GM19397 (cell line): ENCODE data around the gene LGALS14.
A peak's percentile ranks its signal among the peaks of the same experiment; 100 is the strongest.
"Not testable (repeated sequence)": the region's sequence is repeated elsewhere in the genome, so short reads cannot be mapped to it uniquely, and the experiment has no call there.

Experiments used
- ATAC-seq: cut with Tn5 transposase; IDR thresholded peaks from one replicate; pipeline ENCODE4 v1.9.1; 2021; ENCODE audit warnings: mild to moderate bottlenecking, moderate library complexity; ENCODE audit not compliant: unreplicated experiment

The LGALS14 gene

GRCh38 chr19:39692822-39693221 is 11.5 kb upstream of the LGALS14 start:
- ATAC-seq = no peak

- ATAC-seq = no peak
Observed at GRCh38 chr19:39695759-39696158, 8.5 kb upstream of the LGALS14 start.

GRCh38 chr19:39696387-39696786 is 7.9 kb upstream of the LGALS14 start:
- no peak for ATAC-seq

- ATAC-seq = no peak
Observed at GRCh38 chr19:39698535-39698934, 5.7 kb upstream of the LGALS14 start.

DNA sequence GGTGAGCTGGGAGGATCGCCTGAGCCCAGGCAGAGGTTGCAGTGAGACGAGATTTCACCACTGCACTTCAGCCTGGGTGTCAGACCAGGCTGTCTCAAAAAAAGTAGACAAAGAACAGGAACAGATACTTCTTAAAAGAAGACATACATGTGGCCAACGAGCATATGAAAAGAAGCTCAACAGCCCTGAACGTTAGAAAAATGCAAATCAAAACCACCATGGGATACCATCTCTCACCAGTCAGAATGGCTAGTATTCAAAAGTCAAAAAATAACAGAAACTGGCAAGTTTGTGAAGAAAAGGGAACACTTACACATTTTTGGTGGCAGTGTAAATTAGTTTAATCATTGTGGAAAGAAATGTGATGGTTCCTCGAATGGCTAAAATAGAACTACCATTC is 3.0 kb upstream of the LGALS14 start:
- peak; percentile 50 for ATAC-seq

DNA sequence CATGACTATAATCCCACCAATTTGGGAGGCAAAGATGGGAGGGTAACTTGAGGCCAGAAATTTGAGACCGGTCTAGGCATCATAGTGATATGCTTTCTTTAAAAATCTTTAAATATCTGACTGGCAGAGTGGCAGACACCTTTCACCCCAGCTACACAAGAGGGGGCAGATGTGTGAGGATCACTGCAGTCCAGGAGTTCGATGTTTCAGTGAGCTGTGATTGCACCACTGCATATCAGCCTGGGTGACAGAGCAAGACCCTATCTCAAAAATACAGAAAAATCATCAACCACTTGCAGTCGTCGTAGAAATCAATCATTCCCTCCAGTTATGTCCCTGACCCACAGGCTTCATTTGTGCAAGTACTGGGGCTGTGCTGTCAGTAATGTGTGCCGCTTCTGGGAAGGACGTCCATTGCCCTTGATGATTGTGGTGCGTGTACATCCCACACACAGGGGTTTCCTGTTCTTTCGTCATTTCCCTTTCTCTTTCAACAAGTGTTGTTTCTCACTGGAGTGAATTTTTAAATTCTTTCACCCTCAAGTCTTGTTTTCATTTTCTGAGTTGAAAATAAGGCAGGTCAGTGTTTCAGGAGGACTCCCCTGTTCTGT is 1.4 kb downstream of the LGALS14 start:
- no peak for ATAC-seq

DNA sequence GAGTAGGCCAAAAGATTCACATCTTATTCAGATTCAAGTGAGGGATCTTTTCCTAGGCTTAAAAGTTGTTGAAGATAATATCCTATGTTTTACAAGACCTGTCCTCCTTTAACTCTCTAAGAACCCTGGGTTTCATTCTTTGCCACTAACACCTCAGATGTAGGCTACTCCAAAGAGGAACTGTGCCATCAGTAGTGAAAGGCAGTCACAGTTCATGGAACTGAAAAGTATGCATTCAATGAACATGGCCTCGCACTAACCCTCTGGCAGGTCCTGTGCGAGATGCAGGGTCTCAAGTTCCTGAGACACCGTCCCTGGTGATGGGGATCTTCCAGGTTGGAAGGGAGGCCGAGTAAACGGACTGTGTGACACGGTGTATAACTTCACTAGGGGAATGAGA is 4.3 kb downstream of the LGALS14 start:
- no peak for ATAC-seq

- no peak for ATAC-seq
Observed at GRCh38 chr19:39709026-39709872, 5.0 kb downstream of the LGALS14 start.

DNA sequence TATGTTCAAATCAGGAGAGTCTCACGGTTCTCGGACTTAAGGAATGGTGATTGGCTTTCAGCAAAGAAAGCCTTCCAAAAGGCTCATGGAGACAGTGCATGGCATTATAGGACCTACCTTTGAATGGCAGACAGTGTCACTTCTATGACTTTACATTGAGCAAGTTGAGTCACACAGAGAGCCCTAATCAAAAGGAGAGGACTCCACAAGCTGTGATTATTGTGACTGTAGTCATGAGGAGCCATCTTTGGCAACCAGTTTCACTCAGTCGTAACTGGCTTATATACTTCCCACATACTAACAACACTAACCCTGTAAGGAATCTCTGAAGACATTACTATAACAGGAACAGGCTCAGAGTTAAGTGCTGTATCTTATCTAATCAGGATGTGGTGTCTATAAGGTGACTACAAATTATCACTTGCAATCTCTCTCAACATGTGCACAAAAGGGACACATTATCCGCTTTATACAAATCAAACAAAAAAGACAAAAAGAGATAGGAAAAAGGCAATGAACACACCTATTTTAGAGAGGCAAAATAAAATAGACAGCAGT is 6.1 kb downstream of the LGALS14 start:
- ATAC-seq = no peak

GRCh38 chr19:39720144-39720543 is 15.9 kb downstream of the LGALS14 start:
- not testable (repeated sequence) for ATAC-seq

- no peak for ATAC-seq
Observed at GRCh38 chr19:39725995-39726394, 21.7 kb downstream of the LGALS14 start.

DNA sequence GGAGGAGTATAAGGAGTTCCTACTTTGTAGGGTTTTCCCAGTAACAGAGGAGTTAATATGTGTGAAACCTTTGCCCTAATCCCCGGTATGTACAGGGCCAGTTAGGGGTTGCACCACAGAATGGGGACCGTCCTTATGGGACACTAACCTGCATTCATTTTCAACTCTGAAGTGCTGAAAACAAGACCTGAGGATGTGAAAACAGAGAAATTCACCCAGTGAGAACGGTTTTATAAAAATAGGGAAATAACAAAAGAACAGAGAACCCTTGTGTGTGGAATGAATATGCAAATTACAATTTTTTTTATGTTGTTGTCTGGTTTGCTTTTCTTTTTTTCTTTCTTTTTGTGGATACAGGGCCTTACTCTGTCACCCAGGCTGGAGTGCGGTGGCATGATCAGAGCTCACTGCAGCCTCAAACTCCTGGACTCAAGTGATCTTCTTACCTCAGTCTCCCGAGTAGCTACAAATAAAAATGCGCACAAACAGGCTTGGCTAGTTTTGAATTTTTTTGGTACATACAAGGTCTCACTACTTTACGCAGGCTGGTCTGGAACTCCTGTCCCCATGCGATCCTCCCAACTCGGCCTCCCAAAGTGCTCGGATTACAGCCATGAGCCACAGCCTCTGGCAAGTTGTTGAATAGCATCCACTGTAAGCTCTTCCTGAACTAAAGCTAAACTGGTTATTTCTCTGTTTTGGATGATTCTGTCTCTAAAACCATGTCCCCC is 23.0 kb downstream of the LGALS14 start:
- no peak for ATAC-seq

DNA sequence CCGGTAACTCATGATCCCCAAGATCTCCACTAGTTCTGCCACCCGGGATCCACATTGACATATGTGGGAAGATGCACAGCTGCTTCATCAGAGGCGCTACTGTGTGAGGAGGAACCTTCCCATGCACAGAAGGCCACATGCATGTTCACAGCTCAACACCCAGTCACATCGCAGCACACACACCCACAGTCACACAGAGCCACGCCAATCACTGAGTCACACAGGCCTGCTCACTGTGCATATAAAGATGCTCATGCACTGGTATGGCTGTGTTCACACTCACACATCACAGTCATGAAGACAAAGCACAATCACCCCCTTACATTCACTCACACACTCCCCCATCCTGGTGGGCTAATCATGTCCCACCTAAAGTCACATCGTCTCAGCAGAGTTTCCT is 23.8 kb downstream of the LGALS14 start:
- no peak for ATAC-seq

DNA sequence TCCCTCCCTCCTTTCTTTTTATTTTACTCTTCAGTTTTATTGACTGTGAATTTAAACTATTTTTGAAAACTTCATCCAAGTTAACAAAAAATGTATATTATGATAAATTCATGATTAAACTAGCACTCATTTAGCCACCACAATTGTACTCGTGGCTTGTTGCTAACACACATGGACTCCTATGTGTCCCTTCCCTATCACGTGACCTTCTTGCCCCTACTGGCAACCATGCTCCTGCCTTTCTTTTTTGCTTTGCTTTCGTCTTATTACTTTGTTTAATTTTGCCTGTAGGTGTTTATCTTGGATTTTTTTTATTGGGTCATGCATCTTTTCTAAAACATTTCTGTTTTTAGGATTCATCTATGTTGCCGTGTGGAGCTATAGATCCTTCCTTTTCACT is 25.3 kb downstream of the LGALS14 start:
- ATAC-seq = no peak

GRCh38 chr19:39731685-39732084 is 27.4 kb downstream of the LGALS14 start:
- no peak for ATAC-seq

- no peak for ATAC-seq
Observed at GRCh38 chr19:39733841-39734240, 29.6 kb downstream of the LGALS14 start.

DNA sequence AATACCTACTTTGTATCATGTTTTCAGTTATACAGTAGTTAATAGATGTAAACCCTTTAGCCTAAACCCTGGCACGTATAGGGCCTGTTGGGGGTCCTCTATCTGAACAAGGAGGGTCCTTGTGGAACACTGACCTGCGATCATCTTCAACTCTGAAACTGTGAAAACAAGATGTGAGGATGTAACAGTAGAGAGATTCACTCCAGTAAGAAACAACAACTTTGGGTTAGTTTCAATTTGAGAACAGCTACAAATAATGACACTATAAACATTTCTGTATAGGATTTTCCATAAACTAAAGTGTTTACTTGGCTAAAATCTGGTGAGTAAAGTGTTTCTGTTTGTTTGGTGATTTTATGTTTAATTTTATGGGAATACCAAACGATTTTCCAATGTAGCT is 31.4 kb downstream of the LGALS14 start:
- no peak for ATAC-seq

DNA sequence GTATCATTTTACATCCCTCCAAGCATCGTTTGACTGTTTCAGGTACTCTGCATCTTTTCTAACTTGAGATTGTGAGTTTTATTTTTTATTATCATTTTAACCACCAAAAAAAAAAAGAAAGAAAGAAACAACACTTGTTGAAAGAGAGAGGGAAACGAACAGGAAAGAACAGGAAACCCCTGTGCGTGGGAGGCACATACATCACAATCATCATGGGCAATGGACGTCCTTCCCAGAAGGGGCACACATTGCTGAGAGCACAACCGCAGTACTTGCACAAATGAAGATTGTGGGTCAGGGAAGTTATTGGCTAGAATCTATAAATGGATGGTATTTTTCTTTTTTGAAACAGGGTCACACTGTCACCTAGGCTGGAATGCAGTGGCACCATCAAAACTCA is 31.8 kb downstream of the LGALS14 start:
- ATAC-seq = no peak

DNA sequence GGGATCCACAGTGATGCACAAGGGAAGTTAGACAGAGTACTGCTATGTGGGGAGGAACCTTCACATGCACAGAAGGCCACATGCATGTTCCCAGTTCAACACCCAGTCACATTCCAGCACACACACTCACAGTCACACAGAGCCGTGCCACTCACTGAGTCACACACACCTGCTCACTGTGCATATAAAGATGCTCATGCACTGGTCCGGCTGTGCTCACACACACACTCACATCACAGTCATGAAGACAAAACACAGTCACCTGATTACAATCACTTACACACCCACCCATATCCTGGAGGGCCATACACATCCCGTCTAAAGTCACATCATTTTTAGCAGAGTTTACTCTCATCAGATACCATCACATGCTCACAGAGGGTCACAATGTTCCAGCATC is 33.1 kb downstream of the LGALS14 start:
- no peak for ATAC-seq

GRCh38 chr19:39737891-39738290 is 33.6 kb downstream of the LGALS14 start, which contains the start of gene CLC:
Gene CLC (minus strand): TSS chr19:39738029. CDS start chr19:39737952, 77 bp downstream.
- ATAC-seq = no peak

DNA sequence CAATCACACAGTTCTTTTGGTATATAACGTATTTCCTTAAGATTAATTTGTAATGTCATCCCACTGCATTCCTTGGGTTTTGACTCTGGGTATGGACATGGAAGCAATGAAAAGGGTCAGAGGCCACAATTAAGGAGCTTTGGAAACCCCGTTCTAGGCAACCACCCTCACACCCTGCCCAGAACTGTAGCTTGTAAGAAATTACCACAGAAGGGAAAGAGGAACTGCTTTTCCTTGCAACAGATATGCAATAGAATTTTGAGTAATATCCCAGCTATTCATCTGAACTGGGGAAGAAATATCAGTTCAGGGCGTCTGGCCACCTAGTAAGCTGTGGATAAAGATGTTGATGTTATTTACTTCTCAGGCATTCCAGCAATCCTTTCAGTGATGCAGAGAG is 34.5 kb downstream of the LGALS14 start:
- no peak for ATAC-seq
